SU-DHL-6 (cell line): ENCODE results near the gene OSBPL6.

Source experiments
- H2AFZ ChIP-seq: fragments of 200-600 bp; sonication (generic); 2 replicates; pipeline ENCODE4 v1.6.1; 2014; ENCODE audit warnings: low read depth, mild to moderate bottlenecking, moderate library complexity, mixed read lengths, antibody characterized with exemption, low read length; ENCODE audit not compliant: severe bottlenecking
- H3F3A ChIP-seq: fragments of 200-600 bp; shearing (Covaris generic); 2 replicates; pipeline ENCODE4 v1.6.0; 2016; ENCODE audit warnings: antibody characterized with exemption, mild to moderate bottlenecking; ENCODE audit not compliant: insufficient read depth
- H3K27ac ChIP-seq: fragments of 200-600 bp; sonication (generic); 2 replicates; pipeline ENCODE4 v1.5.1; 2016; ENCODE audit warnings: low read depth, mild to moderate bottlenecking, low read length, moderate library complexity, mixed read lengths
- H3K27me3 ChIP-seq: fragments of 200-600 bp; sonication (generic), shearing (Covaris generic); 2 replicates; pipeline ENCODE4 v1.6.0; 2014; ENCODE audit warnings: mild to moderate bottlenecking, low read length
- H3K36me3 ChIP-seq: fragments of 200-600 bp; sonication (generic); 2 replicates; pipeline ENCODE4 v1.6.1; 2014; ENCODE audit warnings: mild to moderate bottlenecking, low read length, mixed read lengths
- H3K4me2 ChIP-seq: fragments of 300-600, 200-600 bp; shearing (Covaris generic), sonication (generic); 2 replicates; pipeline ENCODE4 v1.6.0; 2014; ENCODE audit warnings: low read length, low read depth, mild to moderate bottlenecking; ENCODE audit not compliant: poor library complexity, severe bottlenecking
- H3K4me3 ChIP-seq: fragments of 200-600 bp; sonication (generic); 2 replicates; pipeline ENCODE4 v1.5.1; 2014; ENCODE audit warnings: antibody characterized with exemption, low read length, mild to moderate bottlenecking, mixed read lengths; ENCODE audit not compliant: insufficient read depth, poor library complexity, severe bottlenecking
- H3K79me2 ChIP-seq: fragments of 200-600 bp; sonication (generic); 2 replicates; pipeline ENCODE4 v1.6.1; 2014; ENCODE audit warnings: mild to moderate bottlenecking, low read length, moderate library complexity; ENCODE audit not compliant: insufficient read depth
- H3K9ac ChIP-seq: fragments of 200-600 bp; sonication (generic); 2 replicates; pipeline ENCODE4 v1.7.0; 2014; ENCODE audit warnings: mild to moderate bottlenecking, low read length
- H3K9me2 ChIP-seq: fragments of 200-600 bp; sonication (generic); replicated peaks from 2 replicates; pipeline ENCODE4 v1.6.1; 2014; ENCODE audit warnings: low read length; ENCODE audit not compliant: insufficient read depth
- H3K9me3 ChIP-seq: fragments of 200-600 bp; sonication (generic); 2 replicates; pipeline ENCODE4 v1.6.1; 2014; ENCODE audit warnings: low read length, mixed read lengths; ENCODE audit not compliant: insufficient read depth
- H4K20me1 ChIP-seq: fragments of 200-600 bp; sonication (generic); 2 replicates; pipeline ENCODE4 v1.6.1; 2014; ENCODE audit warnings: low read depth, mild to moderate bottlenecking, antibody characterized with exemption, low read length, moderate library complexity, mixed read lengths
- CTCF ChIP-seq: fragments of 200-600 bp; sonication (generic); IDR thresholded peaks from one replicate; pipeline ENCODE4 v1.5.1; 2017; ENCODE audit warnings: antibody characterized with exemption, mild to moderate bottlenecking, low read length, moderate library complexity; ENCODE audit not compliant: insufficient read depth, poor library complexity, severe bottlenecking
- EZH2phosphoT487 ChIP-seq: fragments of 200-600 bp; sonication (generic), shearing (Covaris generic); conservative IDR thresholded peaks from 2 replicates; pipeline ENCODE4 v1.6.1; 2018; ENCODE audit warnings: mild to moderate bottlenecking, antibody characterized with exemption, low read length, moderate library complexity, mixed read lengths

OSBPL6 gene

DNA sequence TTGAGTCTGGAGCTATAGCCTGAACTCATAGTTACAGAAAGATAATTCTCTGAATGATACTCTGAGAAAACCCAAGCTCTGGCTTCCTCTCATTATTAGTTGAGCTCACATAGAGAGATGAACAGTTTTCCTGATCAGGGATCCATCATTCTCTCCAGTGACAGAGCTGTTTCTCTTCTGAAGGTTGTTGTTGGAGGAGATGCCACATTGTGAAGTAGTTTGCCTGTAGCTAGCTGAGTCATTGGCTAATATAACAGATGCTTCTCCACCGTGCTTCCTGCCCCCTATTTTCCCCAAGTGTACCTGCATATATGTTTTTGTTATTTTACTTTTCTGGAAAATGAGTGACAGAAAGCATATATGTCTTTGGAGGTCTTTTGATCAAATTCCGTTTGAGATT is 64.6 kb downstream of the OSBPL6 start:
- no peaks in the 10 kb centered on the region for H4K20me1 ChIP-seq
- H3K4me3 ChIP-seq, result no peak overlapping the region
- no peak overlapping the region for H2AFZ ChIP-seq
- H3K4me2 ChIP-seq, result no peak overlapping the region
- H3F3A ChIP-seq, result no peaks in the 10 kb centered on the region
- no peak overlapping the region for H3K9ac ChIP-seq
- H3K79me2 ChIP-seq, result no peaks in the 10 kb centered on the region
- H3K9me2 ChIP-seq, result no peaks in the 10 kb centered on the region
- no peak for TF ChIP-seq EZH2phosphoT487
- no peak for TF ChIP-seq CTCF
- no peaks in the 10 kb centered on the region for H3K36me3 ChIP-seq
- H3K27me3 ChIP-seq, result no peaks in the 10 kb centered on the region
- no peaks in the 10 kb centered on the region for H3K9me3 ChIP-seq
- no peak overlapping the region for H3K27ac ChIP-seq

DNA sequence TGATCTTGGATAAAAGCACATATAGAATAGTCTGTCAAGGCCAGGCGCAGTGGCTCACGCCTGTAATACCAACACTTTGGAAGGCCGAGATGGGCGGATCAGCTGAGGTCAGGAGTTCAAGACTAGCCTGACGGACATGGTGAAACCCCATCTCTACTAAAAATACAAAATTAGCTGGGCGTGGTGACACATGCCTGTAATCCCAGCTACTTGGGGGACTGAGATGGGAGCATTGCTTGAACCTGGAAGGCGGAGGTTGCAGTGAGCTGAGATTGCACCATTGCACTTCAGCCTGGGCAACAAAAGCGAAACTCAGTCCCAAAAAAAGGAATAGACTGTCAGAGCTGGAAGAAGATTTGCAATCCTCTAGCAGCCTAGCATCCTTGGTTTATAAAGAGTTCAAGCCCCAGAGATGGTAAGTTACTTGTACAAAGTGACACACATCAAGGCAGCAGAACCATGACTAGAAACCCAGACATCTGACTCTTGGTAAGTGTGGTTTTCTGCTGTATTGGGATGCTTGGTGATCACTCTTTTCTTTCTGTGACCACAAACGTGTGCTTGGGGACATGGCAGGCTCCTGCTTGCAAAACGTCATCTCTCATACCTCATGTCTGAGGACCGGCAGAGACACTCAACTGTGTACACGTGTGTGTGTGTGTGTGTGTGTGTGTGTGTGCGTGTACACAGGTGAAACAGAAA is 69.0 kb downstream of the OSBPL6 start:
- no peak overlapping the region for H3K4me2 ChIP-seq
- no peak overlapping the region for H3K4me3 ChIP-seq
- no peaks in the 10 kb centered on the region for H3K36me3 ChIP-seq
- no peaks in the 10 kb centered on the region for H3K9me2 ChIP-seq
- H3K27ac ChIP-seq, result no peak overlapping the region
- no peaks in the 10 kb centered on the region for H3K27me3 ChIP-seq
- H2AFZ ChIP-seq, result no peak overlapping the region
- H3K9me3 ChIP-seq, result no peaks in the 10 kb centered on the region
- TF ChIP-seq EZH2phosphoT487 (no peak), CTCF (no peak)
- no peaks in the 10 kb centered on the region for H3K79me2 ChIP-seq
- no peaks in the 10 kb centered on the region for H3F3A ChIP-seq
- no peaks in the 10 kb centered on the region for H4K20me1 ChIP-seq
- H3K9ac ChIP-seq, result no peak overlapping the region

DNA sequence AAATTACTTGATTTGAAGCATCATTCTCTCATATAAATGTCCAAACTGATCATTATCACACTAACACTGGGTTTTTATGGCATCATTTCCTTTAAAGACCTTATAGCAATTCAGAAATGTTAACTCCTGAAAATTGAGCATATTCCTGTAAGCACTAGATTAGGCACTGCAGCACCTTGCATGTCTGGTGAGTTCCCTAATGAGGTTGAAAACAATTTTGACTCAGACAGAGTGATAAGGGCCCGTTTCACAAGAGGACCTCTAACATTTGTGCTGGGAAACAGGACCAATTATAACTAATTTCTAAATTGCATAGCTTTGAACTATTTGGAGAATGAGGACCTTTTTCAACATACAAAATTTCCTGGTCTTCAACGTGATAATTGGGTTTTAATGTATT is 69.9 kb downstream of the OSBPL6 start:
- H3K36me3 ChIP-seq, result no peaks in the 10 kb centered on the region
- no peak overlapping the region for H3K9ac ChIP-seq
- no peak overlapping the region for H3K27ac ChIP-seq
- no peak overlapping the region for H3K4me2 ChIP-seq
- H3F3A ChIP-seq, result no peaks in the 10 kb centered on the region
- no peaks in the 10 kb centered on the region for H3K27me3 ChIP-seq
- no peaks in the 10 kb centered on the region for H3K79me2 ChIP-seq
- no peaks in the 10 kb centered on the region for H3K9me2 ChIP-seq
- H3K9me3 ChIP-seq, result no peaks in the 10 kb centered on the region
- no peak for TF ChIP-seq EZH2phosphoT487
- TF ChIP-seq CTCF, result no peak
- no peak overlapping the region for H2AFZ ChIP-seq
- no peak overlapping the region for H3K4me3 ChIP-seq
- no peaks in the 10 kb centered on the region for H4K20me1 ChIP-seq
